Mucosa of descending colon (tissue), 3 donors: ENCODE data around the gene RIIAD1. TPM values are rescaled to one million over a fixed set of nuclear protein-coding genes. Genes with fewer than 3 reads are reported as not detected.

Experiments used
- ATAC-seq: fragments of 200-7000 bp; cut with Tn5 transposase; one replicate; pipeline ENCODE4 v1.9.1; 2020; ENCODE audit warnings: mild to moderate bottlenecking, moderate library complexity
- DNase-seq, 3 donors: peaks; one replicate each; pipeline ENCODE4 v3.0.0-alpha.2; 2020
- H3K36me3 ChIP-seq: fragments of 200-600 bp; one replicate; pipeline ENCODE4 v1.8.0; 2021; ENCODE audit warnings: low read depth, mild to moderate bottlenecking
- H3K4me1 ChIP-seq: fragments of 200-600 bp; one replicate; pipeline ENCODE4 v1.8.0; 2021; ENCODE audit warnings: low read depth, mild to moderate bottlenecking
- H3K4me3 ChIP-seq: fragments of 200-600 bp; one replicate; pipeline ENCODE4 v1.8.0; 2021; ENCODE audit warnings: mild to moderate bottlenecking
- H3K9me3 ChIP-seq: fragments of 200-600 bp; one replicate; pipeline ENCODE4 v1.8.0; 2021; ENCODE audit warnings: mild to moderate bottlenecking
- CTCF ChIP-seq: fragments of 200-600 bp; IDR thresholded peaks from one replicate; pipeline ENCODE4 v1.8.0; 2022; ENCODE audit warnings: antibody characterized with exemption, mild to moderate bottlenecking
- intact Hi-C, 2 donors: fragments of 100-400 bp; cut with DNase I in 1 of 2; cut with micrococcal nuclease in 1 of 2; formaldehyde crosslinking; loops; one replicate each; pipeline versions ENCODE4 v1.11.0 to v1.11.1; 2022; cut with DNase I, micrococcal nuclease
- total RNA-seq, 3 donors: library from RNA; stranded (reverse); fragmentation: NEBNext Ultra II Directional in 2 of 3; extraction: Animal tissue kit (Norgen Biotek cat#: 25700) in 2 of 3; gene quantifications; one replicate each; pipeline versions ENCODE4 v1.2.1 to v1.2.4, GENCODE V29; 2021 to 2023
- donor health status: DM: no; HTN: no; CAD: no; lungs with moderate emphysema.
- donor health status: DM: no; HTN: no; CAD: no.
- donor health status: DM: no; HTN: yes; CAD: no.

The RIIAD1 gene
- total RNA-seq, 3 donors from 2014 or later = not detected

- no peak overlapping the region for H3K4me3 ChIP-seq
- no peaks in the 10 kb centered on the region for H3K4me1 ChIP-seq
- intact Hi-C loops = no loop called here
- no peaks in the 10 kb centered on the region for H3K36me3 ChIP-seq
- no peak for DNase-seq
- no peaks in the 10 kb centered on the region for H3K9me3 ChIP-seq
- TF ChIP-seq CTCF = no peak
- no peak for ATAC-seq
Observed at GRCh38 chr1:151684128-151684527, 37.2 kb upstream of the RIIAD1 start.

DNA sequence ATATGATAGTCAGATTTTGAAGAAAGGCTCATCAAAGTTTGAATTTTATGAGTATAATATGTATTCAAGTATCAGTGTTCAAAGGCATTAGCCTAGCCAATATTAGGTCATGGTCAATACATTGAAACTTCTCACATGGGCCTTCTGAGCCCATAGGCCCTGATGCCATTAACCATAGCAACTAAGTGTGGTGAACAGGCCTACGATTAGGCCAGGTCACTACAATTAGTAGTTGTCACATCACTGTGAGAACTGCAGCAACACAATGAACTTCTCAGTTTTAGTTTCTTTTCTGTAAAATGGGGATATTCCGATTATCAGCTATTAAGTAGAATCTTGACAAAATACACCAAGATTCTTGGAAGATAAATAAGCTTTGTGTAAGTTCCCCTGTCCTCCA, 34.8 kb upstream of the RIIAD1 start:
- TF ChIP-seq CTCF = no peak
- H3K9me3 ChIP-seq = no peaks in the 10 kb centered on the region
- no peaks in the 10 kb centered on the region for H3K4me1 ChIP-seq
- DNase-seq = no peak
- no peak overlapping the region for H3K4me3 ChIP-seq
- no peaks in the 10 kb centered on the region for H3K36me3 ChIP-seq
- ATAC-seq = no peak
- intact Hi-C loops = no loop called here

GRCh38 chr1:151689494-151689893, 31.8 kb upstream of the RIIAD1 start:
- no peak overlapping the region for H3K4me3 ChIP-seq
- no peaks in the 10 kb centered on the region for H3K36me3 ChIP-seq
- no peak for TF ChIP-seq CTCF
- no peaks in the 10 kb centered on the region for H3K4me1 ChIP-seq
- no peaks in the 10 kb centered on the region for H3K9me3 ChIP-seq
- DNase-seq = no peak
- ATAC-seq = no peak
- intact Hi-C loops = no loop called here

DNA sequence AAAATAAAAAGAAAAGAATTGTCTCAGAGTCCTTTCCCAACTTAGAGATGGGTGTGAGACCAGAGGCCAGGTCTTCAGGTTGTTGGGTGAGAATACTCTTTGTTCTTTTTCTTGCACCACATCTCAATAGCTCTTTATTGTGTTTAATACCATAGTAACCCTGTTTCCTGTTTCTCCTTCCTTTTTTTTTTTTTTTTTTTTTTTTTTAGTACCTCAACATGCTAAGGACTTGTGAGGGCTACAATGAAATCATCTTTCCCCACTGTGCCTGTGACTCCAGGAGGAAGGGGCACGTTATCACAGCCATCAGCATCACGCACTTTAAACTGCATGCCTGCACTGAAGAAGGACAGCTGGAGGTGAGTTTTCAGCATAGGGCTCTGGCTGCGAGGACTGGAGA, 29.1 kb upstream of the RIIAD1 start:
- H3K9me3 ChIP-seq = no peaks in the 10 kb centered on the region
- H3K4me3 ChIP-seq = no peak overlapping the region
- H3K36me3 ChIP-seq = no peaks in the 10 kb centered on the region
- DNase-seq (no peak), ATAC-seq (no peak)
- intact Hi-C loops = loop anchor here in 1 of 2 donors (5.0 kb wide), 1 partner anchor 45 kb away; no protein-coding TSS in a partner anchor
- H3K4me1 ChIP-seq = no peaks in the 10 kb centered on the region
- TF ChIP-seq CTCF = no peak

GRCh38 chr1:151693057-151693651, 28.2 kb upstream of the RIIAD1 start:
- Histone ChIP-seq H3K4me3 (no peak overlapping the region), H3K4me1 (no peaks in the 10 kb centered on the region), H3K9me3 (no peaks in the 10 kb centered on the region), H3K36me3 (no peaks in the 10 kb centered on the region)
- ATAC-seq (peak; percentile 70), DNase-seq (peak in 1 of 3 donors; percentile 32)
- peak; percentile 49 for TF ChIP-seq CTCF
- intact Hi-C loops = loop anchor here in 1 of 2 donors (5.0 kb wide), 1 partner anchor 44 kb away; no protein-coding TSS in a partner anchor

- TF ChIP-seq CTCF = no peak
- peaks cover 2% of the 10 kb centered on the region for H3K4me1 ChIP-seq
- no peaks in the 10 kb centered on the region for H3K9me3 ChIP-seq
- H3K36me3 ChIP-seq = no peaks in the 10 kb centered on the region
- no peak overlapping the region for H3K4me3 ChIP-seq
- ATAC-seq (no peak), DNase-seq (no peak)
- intact Hi-C loops = no loop called here
Observed at GRCh38 chr1:151701515-151701914, 19.8 kb upstream of the RIIAD1 start.
